Hematopoietic multipotent progenitor cell treated with erythropoietin and hydrocortisone succinate and interleukin-3 and kit ligand, for 15 days (in vitro differentiated cells): ENCODE data around the gene LRRN3.

Source experiments
- DNase-seq: peaks from one replicate; pipeline ENCODE4 v3.0.0-alpha.2; 2015; ENCODE audit warnings: low spot score

Gene LRRN3

GRCh38 chr7:111172564-111173257 lies 81.8 kb downstream of the LRRN3 start:
- DNase-seq: no peak

GRCh38 chr7:111173528-111173927 lies 82.6 kb downstream of the LRRN3 start:
- no peak for DNase-seq

- DNase-seq: no peak
Observed at GRCh38 chr7:111173990-111174389, 83.1 kb downstream of the LRRN3 start.

GRCh38 chr7:111174510-111174909 lies 83.6 kb downstream of the LRRN3 start:
- no peak for DNase-seq
